SU-DHL-6 (cell line): ENCODE results near the gene PPARD.
"Not testable (repeated sequence)": the region's sequence is repeated elsewhere in the genome, so short reads cannot be mapped to it uniquely, and the experiment has no call there.

Experiments
- EZH2phosphoT487 ChIP-seq: fragments of 200-600 bp; sonication (generic), shearing (Covaris generic); conservative IDR thresholded peaks from 2 replicates; pipeline ENCODE4 v1.6.1; 2018; ENCODE audit warnings: mild to moderate bottlenecking, antibody characterized with exemption, low read length, moderate library complexity, mixed read lengths
- TF ChIP-seq, protein P1 (sequence below): fragments of 200-600 bp; sonication (generic); IDR thresholded peaks from one replicate; pipeline ENCODE4 v1.5.1; 2017; ENCODE audit warnings: antibody characterized with exemption, mild to moderate bottlenecking, low read length, moderate library complexity; ENCODE audit not compliant: insufficient read depth, poor library complexity, severe bottlenecking

DNA sequence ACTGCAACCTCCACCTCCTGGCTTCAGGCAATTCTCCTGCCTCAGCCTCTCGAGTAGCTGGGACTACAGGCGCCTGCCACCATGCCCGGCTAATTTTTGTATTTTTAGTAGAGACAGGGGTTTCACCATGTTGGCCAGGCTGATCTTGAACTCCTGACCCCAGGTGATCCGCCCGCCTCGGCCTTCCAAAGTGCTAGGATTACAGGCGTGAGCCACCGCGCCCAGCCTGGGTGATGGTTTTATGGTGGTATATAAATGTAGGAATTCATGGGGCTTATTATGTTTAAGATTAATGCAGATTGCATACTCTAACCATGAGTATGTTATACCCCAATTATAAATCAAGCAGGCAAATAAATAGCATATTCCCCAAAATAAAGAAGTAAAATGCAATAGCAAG is 47.0 kb downstream of the PPARD start:
- TF ChIP-seq, protein P1, sequence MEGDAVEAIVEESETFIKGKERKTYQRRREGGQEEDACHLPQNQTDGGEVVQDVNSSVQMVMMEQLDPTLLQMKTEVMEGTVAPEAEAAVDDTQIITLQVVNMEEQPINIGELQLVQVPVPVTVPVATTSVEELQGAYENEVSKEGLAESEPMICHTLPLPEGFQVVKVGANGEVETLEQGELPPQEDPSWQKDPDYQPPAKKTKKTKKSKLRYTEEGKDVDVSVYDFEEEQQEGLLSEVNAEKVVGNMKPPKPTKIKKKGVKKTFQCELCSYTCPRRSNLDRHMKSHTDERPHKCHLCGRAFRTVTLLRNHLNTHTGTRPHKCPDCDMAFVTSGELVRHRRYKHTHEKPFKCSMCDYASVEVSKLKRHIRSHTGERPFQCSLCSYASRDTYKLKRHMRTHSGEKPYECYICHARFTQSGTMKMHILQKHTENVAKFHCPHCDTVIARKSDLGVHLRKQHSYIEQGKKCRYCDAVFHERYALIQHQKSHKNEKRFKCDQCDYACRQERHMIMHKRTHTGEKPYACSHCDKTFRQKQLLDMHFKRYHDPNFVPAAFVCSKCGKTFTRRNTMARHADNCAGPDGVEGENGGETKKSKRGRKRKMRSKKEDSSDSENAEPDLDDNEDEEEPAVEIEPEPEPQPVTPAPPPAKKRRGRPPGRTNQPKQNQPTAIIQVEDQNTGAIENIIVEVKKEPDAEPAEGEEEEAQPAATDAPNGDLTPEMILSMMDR: not testable (repeated sequence)
- TF ChIP-seq EZH2phosphoT487: not testable (repeated sequence)
